K562 (cell line): ENCODE measurements around the gene C4orf51. TPM values are rescaled to one million over a fixed set of nuclear protein-coding genes. Genes with fewer than 3 reads are reported as not detected.

Experiments
- ATAC-seq: fragments of 200-7000 bp; cut with Tn5 transposase; 3 replicates; pipeline ENCODE4 v1.9.1; 2020; ENCODE audit warnings: moderate library complexity
- BruUV-seq: library from RNA; stranded (reverse); fragments of 400-500 nt; replicated peaks from 2 replicates; lab custom pipeline; 2021; lab: Mats Ljungman, UMichigan
- CTCF ChIA-PET: fragments of 300-600 bp; formaldehyde crosslinking; extraction: SDS; loops from one replicate; lab custom pipeline; 2021; ENCODE audit warnings: low intra/inter-chr PET ratio; lab: Yijun Ruan, JAX
- POLR2A ChIA-PET: fragments of 300-600, 350-650 bp; sonication (Branson Sonifier 250); formaldehyde crosslinking; extraction: SDS; loops from one replicate; lab custom pipeline; 2021; ENCODE audit warnings: antibody characterized with exemption, inconsistent platforms; lab: Yijun Ruan, JAX
- DNase-seq, 4 experiments: peaks; one replicate each; pipeline versions ENCODE4 v3.0.0 to v3.0.0-alpha.2; 2011 to 2018; ENCODE audit warnings: low spot score in 3 of 4, mixed read lengths in 3 of 4; ENCODE audit errors: extremely low read depth in 1 of 4
- FAIRE-seq: peaks from 2 replicates; lab custom pipeline; 2011; peaks lifted over from hg19 to GRCh38; lab: Jason Lieb, UNC
- H2AFZ ChIP-seq: 2 replicates; pipeline ENCODE4 v1.6.0; 2011; ENCODE audit warnings: low read depth, low read length, control low read depth, inconsistent platforms
- H3K27ac ChIP-seq: fragments of 200-600 bp; 3 replicates; pipeline ENCODE4 v1.8.0; 2011; ENCODE audit warnings: low read depth, mild to moderate bottlenecking, control low read depth, inconsistent platforms, low read length, moderate library complexity, mixed read lengths; ENCODE audit errors: extremely low read depth
- H3K27me3 ChIP-seq, 2 experiments: fragments of 300-600 bp in 1 of 2; 2 replicates in 1 of 2; 3 replicates in 1 of 2; pipeline versions ENCODE4 v1.6.0 to v1.8.0; 2011; ENCODE audit warnings: inconsistent platforms in 2 of 2, low read length in 2 of 2, mild to moderate bottlenecking in 1 of 2, mixed read lengths in 1 of 2, moderate library complexity in 1 of 2; ENCODE audit not compliant: control insufficient read depth in 2 of 2, insufficient read depth in 2 of 2
- H3K36me3 ChIP-seq: fragments of 300-600 bp; 3 replicates; pipeline ENCODE4 v1.8.0; 2011; ENCODE audit warnings: mild to moderate bottlenecking, low read length, inconsistent platforms; ENCODE audit not compliant: control insufficient read depth, insufficient read depth
- H3K4me1 ChIP-seq, 2 experiments: fragments of 200-600 bp in 1 of 2; replicated peaks in 1 of 2; 2 replicates in 1 of 2; 3 replicates in 1 of 2; pipeline versions ENCODE4 v1.5.1 to v1.8.0; 2011; ENCODE audit warnings: inconsistent platforms in 2 of 2, low read length in 2 of 2, mild to moderate bottlenecking in 1 of 2, mixed read lengths in 1 of 2, moderate library complexity in 1 of 2; ENCODE audit not compliant: control insufficient read depth in 2 of 2, insufficient read depth in 2 of 2
- H3K4me2 ChIP-seq: 2 replicates; pipeline ENCODE4 v1.6.1; 2011; ENCODE audit warnings: low read length, control low read depth, inconsistent platforms, mixed read lengths; ENCODE audit not compliant: insufficient read depth
- H3K4me3 ChIP-seq: fragments of 200-600 bp; sonication (generic), shearing (Covaris generic); 2 replicates; pipeline ENCODE4 v1.5.1; 2016; ENCODE audit warnings: control low read depth, inconsistent platforms
- H3K79me2 ChIP-seq: fragments of 200-600 bp; 3 replicates; pipeline ENCODE4 v1.8.0; 2011; ENCODE audit warnings: low read length, inconsistent platforms; ENCODE audit not compliant: control insufficient read depth, insufficient read depth
- H3K9ac ChIP-seq, 2 experiments: 2 replicates each; pipeline versions ENCODE4 v1.6.0 to v1.6.1; 2011; ENCODE audit warnings: low read depth in 2 of 2, low read length in 2 of 2, control low read depth in 1 of 2, inconsistent platforms in 1 of 2, mild to moderate bottlenecking in 1 of 2, mixed read lengths in 1 of 2; ENCODE audit not compliant: insufficient read depth in 1 of 2
- H3K9me1 ChIP-seq: one replicate; pipeline ENCODE4 v1.6.0; 2011; ENCODE audit warnings: inconsistent platforms, mild to moderate bottlenecking, low read length, moderate library complexity; ENCODE audit not compliant: control insufficient read depth, insufficient read depth
- H3K9me3 ChIP-seq: replicated peaks from 2 replicates; pipeline ENCODE4 v1.5.1; 2011; ENCODE audit warnings: low read depth, low read length, inconsistent platforms; ENCODE audit not compliant: control insufficient read depth, insufficient read depth
- H4K20me1 ChIP-seq: replicated peaks from 2 replicates; pipeline ENCODE4 v1.6.1; 2011; ENCODE audit warnings: low read length, inconsistent platforms, mixed read lengths; ENCODE audit not compliant: control insufficient read depth, insufficient read depth
- CCNT2 ChIP-seq: IDR thresholded peaks from 2 replicates; pipeline ENCODE4 v1.6.1; 2011; ENCODE audit warnings: borderline replicate concordance, low read depth, mild to moderate bottlenecking, moderate library complexity, mixed read lengths, low read length; ENCODE audit not compliant: insufficient read length; ENCODE audit errors: extremely low read depth
- CSDE1 ChIP-seq, 2 experiments: fragments of 450-650 bp; IDR thresholded peaks; 2 replicates each; pipeline ENCODE4 v1.6.1; 2016; ENCODE audit warnings: mild to moderate bottlenecking in 1 of 2
- EGR1 ChIP-seq: fragments of 450-650 bp; conservative IDR thresholded peaks from 2 replicates; pipeline ENCODE4 v1.6.1; 2017; ENCODE audit warnings: mild to moderate bottlenecking
- FIP1L1 ChIP-seq: fragments of 200-400 bp; formaldehyde crosslinking; IDR thresholded peaks from 2 replicates; pipeline ENCODE4 v1.6.1; 2018; ENCODE audit warnings: mild to moderate bottlenecking, low read depth, low read length; ENCODE audit not compliant: poor library complexity, severe bottlenecking
- NR4A1 ChIP-seq, 2 experiments: fragments of 250-450 bp in 1 of 2; fragments of 450-650 bp in 1 of 2; sonication (Bioruptor Pico) in 1 of 2; IDR thresholded peaks; 2 replicates each; pipeline versions ENCODE4 v1.4.0 to v1.6.1; 2016 to 2020; ENCODE audit warnings: mild to moderate bottlenecking in 2 of 2, missing compliant biosample characterization in 1 of 2, missing genetic modification characterization in 1 of 2, moderate library complexity in 1 of 2
- RUNX1 ChIP-seq: sonication (generic); IDR thresholded peaks from 2 replicates; pipeline ENCODE4 v1.6.1; 2016; ENCODE audit warnings: antibody characterized with exemption, low read depth
- U2AF2 ChIP-seq: fragments of 200-400 bp; formaldehyde crosslinking; optimal IDR thresholded peaks from 2 replicates; pipeline ENCODE3; 2017; ENCODE audit warnings: low read depth, mild to moderate bottlenecking, low read length
- ZNF12 ChIP-seq: sonication (generic); formaldehyde crosslinking; IDR thresholded peaks from 2 replicates; pipeline ENCODE4 v1.4.0; 2020; ENCODE audit warnings: mild to moderate bottlenecking, missing genetic modification reagents
- ZNF282 ChIP-seq: sonication (generic); formaldehyde crosslinking; IDR thresholded peaks from 2 replicates; pipeline ENCODE4 v1.8.1; 2023; ENCODE audit warnings: missing genetic modification reagents
- ZNF668 ChIP-seq: fragments of 250-450 bp; sonication (Bioruptor Pico); IDR thresholded peaks from 2 replicates; pipeline ENCODE4 v1.8.0; 2022; ENCODE audit warnings: mild to moderate bottlenecking, inconsistent platforms
- WGBS: fragments of 100-300 bp; shearing (Covaris generic); methylation state at CpG from one replicate; pipeline ENCODE4 v1.1.6; 2016; ENCODE audit warnings: low coverage, mixed read lengths; ENCODE audit not compliant: insufficient coverage; ENCODE audit errors: missing lambda C conversion rate; 5-methylcytosine and 5-hydroxymethylcytosine counted together
- in situ Hi-C: fragments of 300-500 bp; cut with MboI; formaldehyde crosslinking; loops from 4 replicates; pipeline ENCODE4 v1.15.0; 2018; ENCODE audit warnings: inconsistent platforms, mixed read lengths
- intact Hi-C: fragments of 100-400 bp; cut with micrococcal nuclease; formaldehyde crosslinking; loops from 2 replicates; pipeline ENCODE4 v1.14.2; 2022
- polyA plus RNA-seq, 8 experiments: library from polyadenylated mRNA; depleted of rRNA in 4 of 8; stranded (reverse) in 5 of 8; unstranded in 3 of 8; fragments of >200 nt; fragmentation: Nextera tagmentation in 2 of 8; fragmentation: Illumina TruSeq in 1 of 8; extraction: Ambion mirVana in 2 of 8; extraction: Trizol in 1 of 8; gene quantifications; 2 replicates each; pipeline versions ENCODE4 v1.2.1 to v1.2.3, GENCODE V29; 2011 to 2014; ENCODE audit warnings: inconsistent platforms in 1 of 8, missing spikeins in 1 of 8
- total RNA-seq, 7 experiments: library from RNA; depleted of rRNA in 6 of 7; stranded (reverse); fragments of >200 nt in 6 of 7; fragmentation: Illumina TruSeq in 2 of 7; extraction: Trizol in 2 of 7; gene quantifications; 2 replicates each; pipeline versions ENCODE4 v1.2.1 to v1.2.3, GENCODE V29; 2011 to 2021; ENCODE audit warnings: low replicate concordance in 1 of 7
- TF ChIP-seq, protein P1 (sequence below): fragments of 250-450 bp; sonication (Bioruptor Pico); IDR thresholded peaks from 2 replicates; pipeline ENCODE4 v1.4.0; 2020
- TF ChIP-seq, protein P2 (sequence below): fragments of 450-650 bp; formaldehyde crosslinking; IDR thresholded peaks from 2 replicates; pipeline ENCODE4 v1.4.0; 2022; ENCODE audit warnings: mild to moderate bottlenecking, moderate library complexity
- TF ChIP-seq, protein P3 (sequence below): sonication (generic); formaldehyde crosslinking; IDR thresholded peaks from 2 replicates; pipeline ENCODE4 v1.8.0; 2023; ENCODE audit warnings: mild to moderate bottlenecking, missing genetic modification reagents

C4orf51 gene
- total and polyA plus RNA-seq, 9 of the 15 experiments (the other 6 are each of a cell fraction or from before 2014, with no cell fraction given) = not detected

DNA sequence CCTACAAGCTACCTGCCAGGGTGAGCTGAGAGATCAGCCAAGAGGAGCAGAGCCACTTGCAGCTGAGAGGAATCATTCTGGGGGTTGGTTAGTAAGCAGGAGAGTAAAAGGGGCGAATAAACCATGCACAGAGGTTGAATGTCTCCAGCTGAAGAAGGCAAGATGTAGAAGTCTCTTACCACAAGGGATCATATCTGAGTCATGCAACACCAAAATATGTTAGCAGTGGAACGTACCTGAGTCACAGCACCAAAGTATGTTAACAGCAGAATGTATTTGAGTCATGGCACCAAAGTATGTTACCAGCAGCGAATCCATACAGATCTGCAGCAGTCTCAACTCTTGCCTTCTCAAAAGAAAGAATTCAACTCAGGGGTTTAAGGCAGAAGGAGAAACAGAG, 29.9 kb downstream of the C4orf51 start:
- no peak for DNase-seq
- CTCF ChIA-PET = no interaction called here
- TF ChIP-seq, protein P1, sequence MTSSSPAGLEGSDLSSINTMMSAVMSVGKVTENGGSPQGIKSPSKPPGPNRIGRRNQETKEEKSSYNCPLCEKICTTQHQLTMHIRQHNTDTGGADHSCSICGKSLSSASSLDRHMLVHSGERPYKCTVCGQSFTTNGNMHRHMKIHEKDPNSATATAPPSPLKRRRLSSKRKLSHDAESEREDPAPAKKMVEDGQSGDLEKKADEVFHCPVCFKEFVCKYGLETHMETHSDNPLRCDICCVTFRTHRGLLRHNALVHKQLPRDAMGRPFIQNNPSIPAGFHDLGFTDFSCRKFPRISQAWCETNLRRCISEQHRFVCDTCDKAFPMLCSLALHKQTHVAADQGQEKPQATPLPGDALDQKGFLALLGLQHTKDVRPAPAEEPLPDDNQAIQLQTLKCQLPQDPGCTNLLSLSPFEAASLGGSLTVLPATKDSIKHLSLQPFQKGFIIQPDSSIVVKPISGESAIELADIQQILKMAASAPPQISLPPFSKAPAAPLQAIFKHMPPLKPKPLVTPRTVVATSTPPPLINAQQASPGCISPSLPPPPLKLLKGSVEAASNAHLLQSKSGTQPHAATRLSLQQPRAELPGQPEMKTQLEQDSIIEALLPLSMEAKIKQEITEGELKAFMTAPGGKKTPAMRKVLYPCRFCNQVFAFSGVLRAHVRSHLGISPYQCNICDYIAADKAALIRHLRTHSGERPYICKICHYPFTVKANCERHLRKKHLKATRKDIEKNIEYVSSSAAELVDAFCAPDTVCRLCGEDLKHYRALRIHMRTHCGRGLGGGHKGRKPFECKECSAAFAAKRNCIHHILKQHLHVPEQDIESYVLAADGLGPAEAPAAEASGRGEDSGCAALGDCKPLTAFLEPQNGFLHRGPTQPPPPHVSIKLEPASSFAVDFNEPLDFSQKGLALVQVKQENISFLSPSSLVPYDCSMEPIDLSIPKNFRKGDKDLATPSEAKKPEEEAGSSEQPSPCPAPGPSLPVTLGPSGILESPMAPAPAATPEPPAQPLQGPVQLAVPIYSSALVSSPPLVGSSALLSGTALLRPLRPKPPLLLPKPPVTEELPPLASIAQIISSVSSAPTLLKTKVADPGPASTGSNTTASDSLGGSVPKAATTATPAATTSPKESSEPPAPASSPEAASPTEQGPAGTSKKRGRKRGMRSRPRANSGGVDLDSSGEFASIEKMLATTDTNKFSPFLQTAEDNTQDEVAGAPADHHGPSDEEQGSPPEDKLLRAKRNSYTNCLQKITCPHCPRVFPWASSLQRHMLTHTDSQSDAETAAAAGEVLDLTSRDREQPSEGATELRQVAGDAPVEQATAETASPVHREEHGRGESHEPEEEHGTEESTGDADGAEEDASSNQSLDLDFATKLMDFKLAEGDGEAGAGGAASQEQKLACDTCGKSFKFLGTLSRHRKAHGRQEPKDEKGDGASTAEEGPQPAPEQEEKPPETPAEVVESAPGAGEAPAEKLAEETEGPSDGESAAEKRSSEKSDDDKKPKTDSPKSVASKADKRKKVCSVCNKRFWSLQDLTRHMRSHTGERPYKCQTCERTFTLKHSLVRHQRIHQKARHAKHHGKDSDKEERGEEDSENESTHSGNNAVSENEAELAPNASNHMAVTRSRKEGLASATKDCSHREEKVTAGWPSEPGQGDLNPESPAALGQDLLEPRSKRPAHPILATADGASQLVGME (CRISPR knock-in tag) = no peak
- no peak for TF ChIP-seq FIP1L1
- TF ChIP-seq EGR1 = no peak
- TF ChIP-seq ZNF282 = no peak
- TF ChIP-seq, protein P2, sequence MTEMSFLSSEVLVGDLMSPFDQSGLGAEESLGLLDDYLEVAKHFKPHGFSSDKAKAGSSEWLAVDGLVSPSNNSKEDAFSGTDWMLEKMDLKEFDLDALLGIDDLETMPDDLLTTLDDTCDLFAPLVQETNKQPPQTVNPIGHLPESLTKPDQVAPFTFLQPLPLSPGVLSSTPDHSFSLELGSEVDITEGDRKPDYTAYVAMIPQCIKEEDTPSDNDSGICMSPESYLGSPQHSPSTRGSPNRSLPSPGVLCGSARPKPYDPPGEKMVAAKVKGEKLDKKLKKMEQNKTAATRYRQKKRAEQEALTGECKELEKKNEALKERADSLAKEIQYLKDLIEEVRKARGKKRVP (CRISPR knock-in tag) = no peak
- TF ChIP-seq CSDE1 (IDR thresholded peaks at IDR 0.05) = no peak
- TF ChIP-seq U2AF2 = no peak
- TF ChIP-seq ZNF668 (CRISPR knock-in tag) = no peak
- TF ChIP-seq, protein P3, sequence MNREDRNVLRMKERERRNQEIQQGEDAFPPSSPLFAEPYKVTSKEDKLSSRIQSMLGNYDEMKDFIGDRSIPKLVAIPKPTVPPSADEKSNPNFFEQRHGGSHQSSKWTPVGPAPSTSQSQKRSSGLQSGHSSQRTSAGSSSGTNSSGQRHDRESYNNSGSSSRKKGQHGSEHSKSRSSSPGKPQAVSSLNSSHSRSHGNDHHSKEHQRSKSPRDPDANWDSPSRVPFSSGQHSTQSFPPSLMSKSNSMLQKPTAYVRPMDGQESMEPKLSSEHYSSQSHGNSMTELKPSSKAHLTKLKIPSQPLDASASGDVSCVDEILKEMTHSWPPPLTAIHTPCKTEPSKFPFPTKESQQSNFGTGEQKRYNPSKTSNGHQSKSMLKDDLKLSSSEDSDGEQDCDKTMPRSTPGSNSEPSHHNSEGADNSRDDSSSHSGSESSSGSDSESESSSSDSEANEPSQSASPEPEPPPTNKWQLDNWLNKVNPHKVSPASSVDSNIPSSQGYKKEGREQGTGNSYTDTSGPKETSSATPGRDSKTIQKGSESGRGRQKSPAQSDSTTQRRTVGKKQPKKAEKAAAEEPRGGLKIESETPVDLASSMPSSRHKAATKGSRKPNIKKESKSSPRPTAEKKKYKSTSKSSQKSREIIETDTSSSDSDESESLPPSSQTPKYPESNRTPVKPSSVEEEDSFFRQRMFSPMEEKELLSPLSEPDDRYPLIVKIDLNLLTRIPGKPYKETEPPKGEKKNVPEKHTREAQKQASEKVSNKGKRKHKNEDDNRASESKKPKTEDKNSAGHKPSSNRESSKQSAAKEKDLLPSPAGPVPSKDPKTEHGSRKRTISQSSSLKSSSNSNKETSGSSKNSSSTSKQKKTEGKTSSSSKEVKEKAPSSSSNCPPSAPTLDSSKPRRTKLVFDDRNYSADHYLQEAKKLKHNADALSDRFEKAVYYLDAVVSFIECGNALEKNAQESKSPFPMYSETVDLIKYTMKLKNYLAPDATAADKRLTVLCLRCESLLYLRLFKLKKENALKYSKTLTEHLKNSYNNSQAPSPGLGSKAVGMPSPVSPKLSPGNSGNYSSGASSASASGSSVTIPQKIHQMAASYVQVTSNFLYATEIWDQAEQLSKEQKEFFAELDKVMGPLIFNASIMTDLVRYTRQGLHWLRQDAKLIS (CRISPR knock-in tag) = no peak
- no peak for TF ChIP-seq CCNT2
- no peak for TF ChIP-seq RUNX1
- TF ChIP-seq NR4A1 (CRISPR knock-in tag; IDR thresholded peaks at IDR 0.05) = no peak
- no peak for TF ChIP-seq NR4A1 (tag; IDR thresholded peaks at IDR 0.05)
- TF ChIP-seq ZNF12 (CRISPR knock-in tag) = no peak

More for the DNA sequence above, 29.9 kb downstream of the C4orf51 start:
- Histone ChIP-seq H3K4me1 (no peaks in the 10 kb centered on the region), H3K4me3 (no peak overlapping the region), H3K9me1 (no peaks in the 10 kb centered on the region), H3K9me3 (no peaks in the 10 kb centered on the region), H3K27ac (no peak overlapping the region), H2AFZ (no peak overlapping the region), H3K36me3 (no peaks in the 10 kb centered on the region), H3K4me2 (no peak overlapping the region), H3K9ac (no peak overlapping the region), H3K79me2 (no peaks in the 10 kb centered on the region), H3K27me3 (no peaks in the 10 kb centered on the region), H4K20me1 (no peaks in the 10 kb centered on the region)
- in situ Hi-C loops = no loop called here
- 0% methylated on average over 3 of the region's 3 CpGs for WGBS
- ATAC-seq = no peak
- POLR2A ChIA-PET = no interaction called here
- no peak for FAIRE-seq
- BruUV-seq = no TSS peak
- intact Hi-C loops = no loop called here
